Stimulated activated CD8-positive, alpha-beta memory T cell treated with anti-CD3 and anti-CD28 coated beads, Interleukin-7, amount 100 ng/mL, for 1 hour (primary cell): Measurements from ENCODE around the gene CORO6.

Experiments
- DNase-seq, 2 donors: peaks; one replicate each; pipeline ENCODE4 v3.0.0-alpha.2; 2020; ENCODE audit warnings: low read depth in 2 of 2

CORO6 gene

GRCh38 chr17:29566473-29567303 is 56.0 kb downstream of the CORO6 start, which contains the start of gene ABHD15:
Gene ABHD15, minus strand, starts transcription at chr17:29567037. Its CDS starts 71 bp downstream, at chr17:29566966.
- peak in 1 of 2 donors; percentile 17 for DNase-seq

DNA sequence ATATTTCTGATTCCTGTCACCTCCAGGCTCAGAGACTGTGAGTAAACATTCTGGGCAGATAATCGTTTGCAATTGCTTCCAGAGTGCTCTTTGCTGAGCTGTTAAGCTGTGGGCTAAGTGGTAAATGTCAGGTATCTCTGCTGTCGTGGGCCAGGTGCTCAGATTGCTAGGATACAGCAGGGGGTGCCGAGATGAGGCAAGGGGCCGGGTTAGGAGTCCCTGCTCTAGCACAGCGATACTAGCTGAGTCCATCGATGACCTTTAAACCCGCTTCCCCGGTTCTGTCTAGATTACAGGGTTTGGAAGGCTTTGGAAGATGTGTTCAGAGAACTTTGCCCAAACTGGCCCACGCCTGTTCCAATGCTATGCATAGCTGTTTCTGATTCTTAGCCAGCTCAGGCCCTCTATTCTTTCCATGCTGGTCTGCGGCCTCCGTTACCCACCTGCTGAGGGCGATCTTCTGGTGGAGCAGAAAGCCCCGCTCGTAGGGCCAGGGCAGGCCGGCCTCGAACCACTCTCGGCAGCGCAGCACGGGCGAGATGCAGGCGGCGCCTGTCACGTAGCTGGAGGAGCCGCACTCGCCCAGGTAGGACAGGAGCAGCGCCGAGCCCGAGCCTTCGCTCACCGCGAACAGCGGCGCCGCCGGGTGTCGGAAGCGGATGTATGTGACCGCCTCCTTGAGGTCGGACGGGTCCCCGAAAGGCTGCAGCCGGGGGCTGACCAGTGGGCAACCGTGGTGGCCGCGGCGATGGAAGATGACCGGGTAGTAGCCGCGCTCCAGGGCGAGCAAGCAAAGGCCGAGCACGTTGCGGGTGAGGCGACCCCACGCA is 56.9 kb downstream of the CORO6 start:
- DNase-seq: no peak
